GM18951 (cell line): ENCODE results near the gene SNRK.

Experiments
- POLR2A ChIP-seq: IDR thresholded peaks from 4 replicates; pipeline ENCODE4 v1.6.1; 2011; ENCODE audit warnings: mild to moderate bottlenecking; ENCODE audit not compliant: insufficient read length, insufficient read depth; ENCODE audit errors: extremely low read depth
- in situ Hi-C: fragments of 300-500 bp; cut with MboI; formaldehyde crosslinking; loops from one replicate; pipeline ENCODE4 v1.12.0; 2022; ENCODE audit warnings: low sequenced_read_pairs, mixed read lengths, inconsistent platforms; ENCODE audit not compliant: unreplicated experiment

Gene SNRK

DNA sequence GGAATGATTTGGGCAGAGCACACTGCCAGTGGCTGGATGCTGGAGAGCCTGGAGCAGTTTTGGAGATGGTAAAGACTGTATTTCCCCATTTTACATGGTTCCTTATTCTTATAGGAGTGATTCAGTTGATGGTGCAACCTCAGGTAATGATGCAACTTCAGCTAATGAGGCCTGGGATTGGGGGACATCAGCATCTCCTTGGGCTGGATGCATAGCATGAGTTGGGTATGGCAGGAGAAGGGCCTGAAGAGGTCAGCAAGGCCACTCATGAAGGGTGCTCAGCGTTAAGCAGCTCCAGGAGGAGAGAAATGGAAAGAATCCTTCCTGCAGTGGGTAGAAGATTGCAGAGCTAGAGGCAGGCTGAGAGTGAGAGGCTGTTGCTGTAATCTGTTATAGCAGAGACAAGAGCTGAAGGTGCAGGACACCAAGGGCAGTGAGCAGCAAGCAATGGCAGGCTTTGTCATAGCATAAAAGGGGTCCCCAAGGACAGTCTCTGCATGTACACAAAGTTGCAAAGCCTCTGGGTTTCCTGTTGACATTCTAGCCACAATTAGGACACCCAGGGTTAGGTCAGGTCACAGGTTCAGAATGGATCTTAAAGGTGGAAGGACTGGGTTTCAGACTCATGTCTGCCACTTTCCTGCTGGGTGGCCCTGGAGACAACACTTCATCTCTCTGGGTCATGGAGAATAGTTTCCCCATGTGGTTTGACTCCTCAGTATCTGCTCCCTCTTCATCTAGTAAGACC is 29.5 kb upstream of the SNRK start:
- TF ChIP-seq POLR2A = no peak
- in situ Hi-C loops = no loop called here

DNA sequence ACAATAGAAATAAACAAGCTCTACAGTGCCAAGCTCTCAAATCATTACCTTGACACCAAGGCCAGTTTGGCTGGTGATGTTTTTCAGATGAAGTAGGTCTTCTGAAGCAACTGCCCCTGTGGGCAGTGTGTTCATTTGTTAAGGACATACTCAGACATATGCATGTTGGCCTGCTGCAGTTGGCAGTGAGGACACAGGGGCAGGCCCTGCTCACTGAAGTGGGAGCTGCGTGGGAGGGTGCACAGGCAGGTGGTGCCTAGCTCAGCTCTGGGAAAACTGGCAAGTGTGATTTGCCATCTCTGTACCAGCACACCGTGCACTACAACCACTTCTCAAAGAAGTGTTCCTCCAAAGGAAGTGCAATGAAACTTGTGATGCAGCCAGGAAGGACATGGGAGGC is 28.5 kb upstream of the SNRK start:
- TF ChIP-seq POLR2A = no peak
- in situ Hi-C loops = no loop called here

DNA sequence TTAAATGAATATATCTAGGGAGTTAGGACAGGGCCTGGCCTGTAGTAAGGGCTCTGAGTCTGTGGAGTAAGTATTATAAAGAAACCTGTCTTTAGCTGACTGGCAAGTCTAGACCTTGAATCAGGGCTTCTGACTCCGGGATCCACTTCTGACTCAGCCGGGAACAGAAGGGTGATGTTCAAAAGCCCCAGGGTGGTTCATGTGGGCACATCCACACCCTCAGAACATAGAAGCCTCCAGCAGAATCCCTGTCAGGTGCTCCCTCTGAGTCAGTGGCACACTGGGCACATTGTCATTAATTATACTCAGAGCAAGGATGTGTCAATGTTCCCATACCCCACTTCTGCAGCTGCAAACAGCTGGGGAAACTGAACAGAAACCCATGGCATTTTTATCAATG is 26.7 kb upstream of the SNRK start:
- TF ChIP-seq POLR2A = no peak
- in situ Hi-C loops = no loop called here

DNA sequence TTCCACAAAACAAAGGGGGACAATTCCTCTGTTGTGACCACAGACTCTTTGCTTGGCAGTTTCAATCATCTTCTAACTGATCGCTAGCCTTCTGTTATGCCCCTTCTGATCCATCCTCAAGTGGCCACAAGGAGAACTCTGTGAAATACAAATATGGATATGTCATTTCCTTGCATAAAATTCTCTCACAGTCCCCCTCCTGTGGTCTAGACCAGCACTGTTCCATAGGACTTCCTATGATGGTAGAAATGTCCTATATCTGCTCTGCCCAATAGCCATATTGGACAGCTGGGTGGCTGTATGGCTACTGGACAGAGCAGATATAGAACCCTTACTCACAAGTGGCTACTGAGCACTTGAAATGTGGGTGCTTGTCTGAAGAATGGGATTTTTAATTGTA is 25.9 kb upstream of the SNRK start:
- TF ChIP-seq POLR2A = no peak
- in situ Hi-C loops = no loop called here

DNA sequence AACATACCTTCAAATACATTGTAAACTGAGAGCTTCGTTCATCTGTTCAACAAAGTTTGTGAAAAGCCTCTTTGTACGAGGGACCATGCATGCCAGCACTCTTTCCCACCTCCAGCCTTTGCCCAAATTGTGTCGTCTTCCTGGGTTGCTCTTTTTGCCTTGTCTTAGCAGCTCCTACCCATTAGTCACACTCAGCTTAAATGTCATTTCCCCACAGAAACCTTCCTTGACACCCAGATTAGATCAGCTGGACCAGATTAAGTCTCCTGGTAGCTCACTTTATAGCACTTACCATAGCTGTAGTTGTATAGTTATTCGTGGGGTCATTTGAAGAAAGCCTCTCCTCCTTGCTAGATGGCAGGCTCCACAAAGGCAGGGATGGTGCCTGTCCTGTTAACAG is 24.1 kb upstream of the SNRK start:
- TF ChIP-seq POLR2A = no peak
- in situ Hi-C loops = no loop called here

DNA sequence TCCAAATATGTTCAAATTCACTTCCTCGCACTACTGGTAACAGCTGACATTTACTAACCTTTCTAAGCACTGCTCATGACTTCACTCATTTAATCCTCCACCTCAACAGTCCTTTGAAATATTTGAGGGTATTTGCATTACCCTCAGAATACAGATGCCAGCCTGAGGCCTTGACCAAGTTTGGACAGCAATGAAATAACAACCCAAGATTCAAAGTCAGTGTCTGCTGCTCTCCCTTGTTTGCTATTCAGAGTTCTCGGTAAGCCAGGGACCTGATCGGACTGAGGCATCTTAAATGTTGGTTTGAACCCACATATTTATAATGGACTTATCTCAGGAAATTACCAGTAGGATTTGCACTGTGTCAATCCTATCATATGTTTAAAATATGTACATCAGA is 19.9 kb upstream of the SNRK start:
- in situ Hi-C loops = no loop called here
- no peak for TF ChIP-seq POLR2A

DNA sequence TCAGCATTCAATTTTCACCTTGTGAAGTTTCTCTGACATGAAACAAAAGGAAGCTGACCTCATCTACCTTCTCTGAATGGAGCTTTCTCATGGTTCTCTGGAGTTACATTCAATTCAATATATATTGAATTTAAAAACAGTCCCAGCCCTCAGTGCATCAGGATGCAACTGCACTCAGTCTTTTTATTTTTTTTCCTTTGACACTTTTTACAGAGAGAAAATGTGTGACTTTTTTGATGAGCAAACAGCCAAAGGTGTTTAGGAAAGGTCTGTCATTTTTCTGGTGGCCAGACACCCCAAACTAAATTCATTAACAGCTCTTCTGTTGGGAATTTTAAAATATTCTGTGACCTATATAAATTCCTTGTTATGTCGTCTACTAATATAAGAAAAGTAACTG is 19.3 kb upstream of the SNRK start:
- in situ Hi-C loops = no loop called here
- TF ChIP-seq POLR2A = no peak

DNA sequence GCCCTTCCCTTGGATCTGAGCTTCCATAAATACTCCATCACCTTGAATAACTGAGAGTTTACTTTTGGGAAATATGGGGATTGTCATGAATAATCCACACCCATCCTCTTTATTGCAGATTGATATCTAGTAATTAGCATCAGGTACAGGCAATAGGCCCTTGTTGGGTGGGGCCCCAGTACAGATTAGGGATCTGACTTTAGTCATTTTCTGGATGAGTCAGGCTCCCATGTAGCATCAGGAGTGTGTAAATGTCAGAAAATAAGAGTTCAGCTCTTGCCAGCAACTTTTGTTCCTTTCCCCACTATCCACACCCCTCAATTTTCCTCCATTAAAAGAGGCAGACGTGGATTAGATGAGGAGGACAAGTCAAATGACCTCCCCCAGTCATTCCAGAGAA is 17.7 kb upstream of the SNRK start:
- in situ Hi-C loops = no loop called here
- no peak for TF ChIP-seq POLR2A

DNA sequence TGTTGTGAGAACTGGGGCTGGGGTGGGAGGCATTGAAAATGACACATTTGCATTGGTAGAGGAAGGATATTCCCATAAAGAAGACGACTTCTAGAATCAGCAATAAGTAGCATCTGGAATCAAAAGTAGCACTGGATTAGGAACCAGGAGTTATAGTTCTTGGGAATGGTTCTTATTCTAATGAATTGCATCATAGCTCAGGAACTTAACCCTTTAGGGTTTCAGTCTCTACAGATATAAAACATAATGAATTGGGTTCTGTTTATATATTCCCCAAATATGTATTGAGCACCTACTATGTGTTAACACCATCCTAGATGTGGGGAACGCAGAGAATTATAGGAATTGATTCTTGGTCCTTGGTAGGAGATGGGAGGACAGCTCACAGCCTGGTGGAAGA is 16.3 kb upstream of the SNRK start:
- in situ Hi-C loops = no loop called here

DNA sequence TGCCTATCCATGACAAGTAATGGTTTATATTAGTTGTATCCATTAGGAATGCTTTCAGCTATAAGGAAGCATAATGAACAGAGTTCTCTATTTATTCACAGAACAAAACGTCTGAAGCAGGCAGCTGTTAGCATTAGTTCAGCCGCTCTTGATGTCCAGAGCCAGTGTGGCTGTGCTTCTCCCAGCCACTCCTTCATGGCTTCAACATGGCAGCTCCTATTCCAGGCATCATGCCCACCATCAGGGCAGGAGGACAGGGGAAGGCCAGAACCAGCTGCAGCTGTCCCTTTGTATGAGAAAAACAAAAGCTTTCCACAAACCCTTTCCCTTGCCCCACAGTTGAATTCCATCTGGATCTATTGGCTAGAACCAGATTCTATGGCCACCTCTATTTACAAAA is 12.9 kb upstream of the SNRK start:
- no peak for TF ChIP-seq POLR2A
- in situ Hi-C loops = no loop called here

More for the DNA sequence above, 16.3 kb upstream of the SNRK start:
- no peak for TF ChIP-seq POLR2A

DNA sequence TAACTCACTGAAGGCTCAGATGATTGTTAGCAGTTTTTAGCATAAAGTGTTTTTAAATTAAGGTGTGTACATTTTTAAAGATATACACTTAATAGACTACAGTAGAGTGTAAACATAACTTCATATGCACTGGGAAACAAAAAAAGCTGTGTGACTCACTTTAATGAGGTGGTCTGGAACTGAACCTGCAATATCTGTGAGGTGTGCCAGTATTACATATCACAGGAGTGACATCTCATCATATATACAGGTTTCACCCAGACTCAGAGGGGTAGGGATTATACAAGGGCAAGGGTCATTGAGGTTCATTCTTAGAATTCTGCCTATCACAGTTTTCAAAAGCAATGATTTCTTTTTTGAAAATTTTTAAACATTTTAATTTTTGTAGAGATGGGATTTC is 7.3 kb upstream of the SNRK start:
- no peak for TF ChIP-seq POLR2A
- in situ Hi-C loops = no loop called here

DNA sequence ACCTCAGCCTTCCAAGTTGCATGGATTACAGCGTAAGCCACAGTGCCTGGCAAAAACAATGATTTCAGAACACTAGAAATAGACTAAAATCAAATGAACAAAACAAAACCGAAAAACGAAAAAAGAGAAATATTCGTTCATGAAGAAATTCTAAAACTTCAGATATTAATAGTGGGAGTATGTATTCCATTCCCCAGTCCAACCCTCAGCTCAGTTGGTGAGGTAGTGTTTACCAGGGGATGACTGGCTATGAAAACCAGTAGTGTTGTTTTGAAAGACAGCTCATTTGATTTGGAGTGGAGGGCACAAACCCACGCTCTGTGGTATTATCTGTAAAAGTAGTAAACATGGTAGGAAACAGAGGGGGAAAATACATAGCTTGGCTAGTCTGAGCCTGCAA is 6.8 kb upstream of the SNRK start:
- TF ChIP-seq POLR2A = no peak
- in situ Hi-C loops = no loop called here

DNA sequence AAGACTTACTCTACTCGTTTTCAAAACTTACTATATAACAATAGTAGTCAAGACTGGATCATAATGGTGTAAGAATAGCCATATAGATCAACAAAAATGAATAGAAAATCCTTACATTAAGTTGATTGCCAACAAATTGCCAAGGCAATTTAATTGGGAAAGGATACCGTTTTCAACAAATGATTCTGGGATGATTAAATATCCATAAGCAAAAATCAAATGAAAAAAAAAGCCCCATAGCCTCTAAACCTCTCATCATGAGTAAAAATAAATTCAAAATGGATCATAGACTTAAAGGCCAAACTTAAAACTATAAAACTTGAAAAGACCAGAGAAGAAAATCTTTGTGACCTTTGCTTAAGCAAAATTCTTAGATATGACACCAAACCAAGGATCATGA is 5.3 kb upstream of the SNRK start:
- no peak for TF ChIP-seq POLR2A
- in situ Hi-C loops = no loop called here

DNA sequence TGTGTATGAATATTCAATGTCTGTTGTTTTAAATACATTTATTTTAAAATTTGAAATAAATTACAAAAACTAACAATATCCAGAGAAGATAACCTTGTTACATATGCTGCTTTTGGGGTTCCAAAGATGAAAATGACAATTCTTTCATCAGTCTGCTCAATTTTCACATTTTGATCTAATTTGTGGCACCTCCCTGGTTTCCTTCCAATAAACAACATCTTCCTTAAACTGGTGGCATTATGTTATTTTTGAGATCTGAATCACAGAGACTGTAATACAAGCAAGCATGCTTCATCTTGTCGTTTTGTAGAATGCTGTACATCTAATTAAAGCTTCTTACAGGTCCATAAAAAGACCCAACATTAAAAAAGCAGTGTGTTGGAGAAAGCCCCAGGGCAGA is 2.2 kb upstream of the SNRK start:
- in situ Hi-C loops = no loop called here
- TF ChIP-seq POLR2A = no peak

DNA sequence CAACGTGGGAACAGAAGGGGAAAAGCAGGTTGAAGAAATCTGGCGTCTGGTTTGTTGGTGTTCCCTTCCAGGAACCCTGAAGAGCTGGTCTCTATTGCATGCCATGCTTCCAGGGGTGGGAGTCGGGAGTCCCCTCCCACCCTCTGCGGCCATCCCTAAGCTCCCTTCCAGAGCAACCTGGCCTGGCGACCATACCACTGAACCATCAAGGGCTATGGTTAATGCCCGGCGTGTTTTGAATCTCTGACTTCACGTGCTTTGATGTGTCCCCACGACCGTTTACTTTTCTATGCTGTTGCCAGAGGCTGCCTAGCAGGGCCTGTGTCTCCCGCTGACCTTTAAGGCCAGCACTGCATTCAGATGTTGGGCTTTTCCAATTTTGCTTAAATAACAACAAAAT is 696 bp upstream of the SNRK start:
- in situ Hi-C loops = no loop called here
- no peak for TF ChIP-seq POLR2A

DNA sequence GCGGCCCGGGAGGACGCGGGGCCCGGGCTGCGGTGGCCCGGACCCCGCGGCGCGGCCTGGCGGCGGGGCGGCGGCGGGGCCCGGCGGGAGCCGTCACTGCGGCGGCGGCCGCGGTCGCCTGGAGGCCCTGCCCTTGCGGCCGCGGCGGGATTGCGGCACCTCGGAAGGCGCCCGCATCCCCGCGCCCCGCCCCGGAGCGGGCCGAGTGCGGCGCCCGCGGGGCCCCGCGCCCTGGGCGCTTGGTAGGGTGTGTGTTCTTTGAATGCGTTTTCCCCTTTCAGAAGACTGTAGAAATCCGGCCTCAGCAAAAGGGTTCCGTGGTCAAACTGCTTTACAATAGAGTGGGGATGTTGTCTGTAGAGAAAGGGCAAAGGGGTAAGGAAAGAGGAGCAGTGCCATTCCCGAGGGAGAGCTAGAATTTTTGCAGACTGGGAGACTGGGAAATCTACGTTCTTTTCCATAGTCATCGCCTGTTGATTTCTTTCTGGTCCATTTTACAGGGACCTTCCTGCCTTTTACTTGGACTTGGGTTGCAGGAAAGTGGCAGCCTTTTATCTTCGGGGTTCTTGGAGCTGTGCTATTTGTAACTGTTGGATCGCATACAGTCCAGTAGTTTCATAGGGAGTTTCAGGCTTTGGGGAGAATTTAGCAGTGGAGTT is 630 bp downstream of the SNRK start:
- TF ChIP-seq POLR2A = no peak
- in situ Hi-C loops = no loop called here
